Esophagus squamous epithelium (tissue), 5 donors: ENCODE measurements around the gene NRCAM. TPM values are rescaled to one million over a fixed set of nuclear protein-coding genes. Genes with fewer than 3 reads are reported as not detected.
A peak's percentile ranks its signal among the peaks of the same experiment; 100 is the strongest.

Experiments
- DNase-seq: peaks from one replicate; lab custom pipeline; 2025; lab: John Stamatoyannopoulos, UW
- H3K27ac ChIP-seq, 4 donors: fragments of 200-600 bp; sonication (generic); one replicate each; pipeline ENCODE4 v1.5.1; 2016 to 2019; ENCODE audit warnings: mild to moderate bottlenecking in 1 of 4
- H3K27me3 ChIP-seq, 4 donors: fragments of 200-600 bp; sonication (generic); 1 replicate in 3 of 4; 2 replicates in 1 of 4; pipeline versions ENCODE4 v1.5.1 to v1.6.0; 2017 to 2021; ENCODE audit warnings: antibody characterized with exemption in 1 of 4
- H3K36me3 ChIP-seq, 3 donors: fragments of 200-600 bp; sonication (generic); one replicate each; pipeline ENCODE4 v1.5.1; 2016 to 2019
- H3K4me1 ChIP-seq, 3 donors: fragments of 200-600 bp; sonication (generic); one replicate each; pipeline ENCODE4 v1.5.1; 2017 to 2019
- H3K4me3 ChIP-seq, 4 donors: fragments of 200-600 bp; sonication (generic); 1 replicate in 3 of 4; 2 replicates in 1 of 4; pipeline ENCODE4 v1.5.1; 2016 to 2019; ENCODE audit warnings: mild to moderate bottlenecking in 2 of 4, moderate library complexity in 1 of 4
- H3K9me3 ChIP-seq, 3 donors: fragments of 200-600 bp; sonication (generic); one replicate each; pipeline ENCODE4 v1.5.1; 2016 to 2019
- POLR2A ChIP-seq, 4 donors: fragments of 450-650 bp; IDR thresholded peaks; one replicate each; pipeline ENCODE4 v1.6.1; 2017; ENCODE audit warnings: antibody characterized with exemption in 4 of 4, mild to moderate bottlenecking in 4 of 4, moderate library complexity in 3 of 4
- WGBS, 2 donors: methylation state at CpG; one replicate each; pipeline ENCODE4 v1.1.5; 2018; 5-methylcytosine and 5-hydroxymethylcytosine counted together
- intact Hi-C: fragments of 100-400 bp; cut with DNase I; formaldehyde crosslinking; loops from one replicate; pipeline ENCODE4 v1.15.0; 2022
- total RNA-seq, 4 donors: library from RNA; depleted of rRNA; stranded (reverse); fragments of >200 nt; gene quantifications; one replicate each; pipeline ENCODE4 v1.1.0, GENCODE V29; 2016
- TF ChIP-seq, protein P1 (sequence below), 6 experiments: fragments of 450-650 bp in 4 of 6; fragments of 200-600 bp in 2 of 6; sonication (generic) in 2 of 6; IDR thresholded peaks; one replicate each; pipeline ENCODE4 v1.5.1; 2016 to 2019; ENCODE audit warnings: antibody characterized with exemption in 6 of 6, mild to moderate bottlenecking in 4 of 6, moderate library complexity in 4 of 6
- donor health status: DM: yes; HTN: yes; CAD: no.

NRCAM gene
- total RNA-seq, 4 donors from 2014 or later = 1.5 to 9.8 (median 6.3) TPM; not detected in 1

DNA sequence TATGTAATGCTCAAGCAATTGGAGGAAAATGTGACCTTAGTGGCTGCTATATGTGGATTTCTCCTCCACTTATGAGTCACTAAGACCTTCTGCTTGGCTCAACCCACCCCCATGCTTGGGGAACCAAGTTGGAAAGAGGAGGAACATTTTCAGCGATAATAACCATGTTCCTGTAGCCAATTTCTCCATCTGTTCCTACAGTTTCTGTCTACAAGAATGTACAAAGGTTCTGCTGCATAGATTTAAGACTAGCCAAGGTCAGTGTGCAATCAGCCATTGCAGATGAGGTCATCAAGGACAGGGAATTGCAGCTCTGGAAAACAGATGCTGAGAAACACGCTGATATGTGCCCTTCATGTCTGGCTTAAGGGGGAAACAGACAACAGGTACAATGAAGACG lies 5.6 kb upstream of the NRCAM start:
- no peaks in the 10 kb centered on the region for H3K36me3 ChIP-seq
- no peaks in the 10 kb centered on the region for H3K9me3 ChIP-seq
- peaks cover 0 to 32% (median 7%) of the 10 kb centered on the region in 4 donors for H3K27me3 ChIP-seq
- peaks cover 0 to 2% (median 0%) of the 10 kb centered on the region in 3 donors for H3K4me1 ChIP-seq
- 67 to 92% methylated on average over 3 of the region's 3 CpGs for WGBS, 2 donors
- no peak for DNase-seq
- no peak overlapping the region for H3K27ac ChIP-seq
- intact Hi-C loops = loop anchor here (10.0 kb wide), 1 partner anchor 277 kb away; no protein-coding TSS in a partner anchor
- no peak overlapping the region for H3K4me3 ChIP-seq
- no peak for TF ChIP-seq POLR2A (IDR thresholded peaks at IDR 0.05)
- TF ChIP-seq, protein P1, sequence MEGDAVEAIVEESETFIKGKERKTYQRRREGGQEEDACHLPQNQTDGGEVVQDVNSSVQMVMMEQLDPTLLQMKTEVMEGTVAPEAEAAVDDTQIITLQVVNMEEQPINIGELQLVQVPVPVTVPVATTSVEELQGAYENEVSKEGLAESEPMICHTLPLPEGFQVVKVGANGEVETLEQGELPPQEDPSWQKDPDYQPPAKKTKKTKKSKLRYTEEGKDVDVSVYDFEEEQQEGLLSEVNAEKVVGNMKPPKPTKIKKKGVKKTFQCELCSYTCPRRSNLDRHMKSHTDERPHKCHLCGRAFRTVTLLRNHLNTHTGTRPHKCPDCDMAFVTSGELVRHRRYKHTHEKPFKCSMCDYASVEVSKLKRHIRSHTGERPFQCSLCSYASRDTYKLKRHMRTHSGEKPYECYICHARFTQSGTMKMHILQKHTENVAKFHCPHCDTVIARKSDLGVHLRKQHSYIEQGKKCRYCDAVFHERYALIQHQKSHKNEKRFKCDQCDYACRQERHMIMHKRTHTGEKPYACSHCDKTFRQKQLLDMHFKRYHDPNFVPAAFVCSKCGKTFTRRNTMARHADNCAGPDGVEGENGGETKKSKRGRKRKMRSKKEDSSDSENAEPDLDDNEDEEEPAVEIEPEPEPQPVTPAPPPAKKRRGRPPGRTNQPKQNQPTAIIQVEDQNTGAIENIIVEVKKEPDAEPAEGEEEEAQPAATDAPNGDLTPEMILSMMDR (IDR thresholded peaks at IDR 0.05) = no peak

DNA sequence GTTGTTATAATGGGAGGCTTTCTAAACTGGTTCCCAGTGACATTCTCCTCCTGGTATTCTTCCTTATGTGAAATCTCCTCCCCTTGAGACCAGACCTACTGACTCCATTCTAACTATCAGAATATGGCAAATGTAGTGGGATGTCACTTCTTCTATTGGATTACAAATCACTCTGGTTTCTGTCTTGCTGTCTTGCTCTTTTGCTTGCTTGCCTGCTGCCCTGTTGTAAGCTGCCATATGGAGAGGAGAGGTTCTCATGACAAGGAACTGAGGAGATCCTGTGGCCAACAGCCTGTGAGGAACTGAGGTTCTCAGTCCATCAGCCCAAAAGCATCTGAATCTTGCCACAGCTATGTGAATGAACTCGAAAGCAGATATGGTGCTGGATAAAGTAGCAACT lies 4.7 kb upstream of the NRCAM start:
- H3K27ac ChIP-seq = no peak overlapping the region
- no peaks in the 10 kb centered on the region for H3K9me3 ChIP-seq
- peaks cover 0 to 41% (median 7%) of the 10 kb centered on the region in 4 donors for H3K27me3 ChIP-seq
- 89 to 100% methylated on average over 1 of the region's 1 CpG for WGBS, 2 donors
- peaks cover 1 to 11% (median 6%) of the 10 kb centered on the region in 3 donors for H3K4me1 ChIP-seq
- no peak for TF ChIP-seq POLR2A (IDR thresholded peaks at IDR 0.05)
- TF ChIP-seq, protein P1 (IDR thresholded peaks at IDR 0.05) = no peak
- H3K4me3 ChIP-seq = no peak overlapping the region
- H3K36me3 ChIP-seq = no peaks in the 10 kb centered on the region
- intact Hi-C loops = loop anchor here (10.0 kb wide), 1 partner anchor 276 kb away; no protein-coding TSS in a partner anchor
- DNase-seq = no peak

DNA sequence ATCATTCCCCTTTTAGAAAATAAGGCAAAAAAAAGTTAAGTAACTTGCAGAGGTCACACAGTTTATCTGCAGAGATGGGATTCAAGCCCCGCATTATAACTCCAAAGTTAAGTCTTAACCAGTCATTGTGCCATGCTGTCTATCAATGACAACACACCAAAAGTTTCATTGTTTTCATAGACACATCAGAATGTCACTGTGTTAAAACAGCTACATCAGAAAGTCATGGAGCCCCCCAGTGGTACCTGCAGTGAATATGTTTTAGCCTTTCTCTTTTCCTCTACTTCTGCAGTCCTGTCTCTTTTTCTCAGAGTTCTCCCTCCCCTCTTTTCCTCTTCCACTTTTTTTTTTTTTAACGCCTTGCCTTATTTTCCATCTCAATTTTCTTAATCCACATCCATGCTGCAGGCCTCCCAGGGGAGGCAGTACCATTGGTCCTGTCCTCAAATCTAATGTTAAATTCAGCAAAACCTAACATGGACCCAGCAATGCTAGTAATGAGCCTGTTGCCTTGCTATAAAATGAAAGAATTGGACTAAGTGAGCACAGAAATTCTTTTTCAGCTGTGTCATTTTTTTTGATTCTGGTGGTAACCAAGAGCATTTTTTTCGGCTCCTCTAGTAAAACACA lies 3.8 kb upstream of the NRCAM start:
- WGBS, 2 donors = 51 to 52% methylated on average over 3 of the region's 3 CpGs

DNA sequence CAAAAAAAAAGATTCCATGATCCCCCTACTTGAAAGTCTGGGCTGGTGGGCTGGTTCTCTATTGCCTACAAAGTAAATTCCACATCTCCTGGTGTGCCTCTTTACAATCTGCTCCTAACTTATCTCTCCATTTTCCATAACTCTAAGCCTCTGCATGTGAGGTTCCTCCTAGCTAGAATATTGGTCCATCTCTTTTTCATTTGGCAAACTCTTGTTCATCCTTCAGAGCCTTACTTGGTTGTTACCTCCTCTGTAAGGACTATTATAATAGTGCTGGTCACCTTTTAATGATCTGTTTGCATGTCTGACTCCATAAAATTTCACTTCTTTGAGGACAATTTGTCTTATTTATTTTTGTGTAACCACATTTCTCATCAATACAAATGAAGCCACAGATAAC lies 1.6 kb upstream of the NRCAM start:
- H3K9me3 ChIP-seq = no peaks in the 10 kb centered on the region
- no peak overlapping the region for H3K27ac ChIP-seq
- H3K36me3 ChIP-seq = no peaks in the 10 kb centered on the region
- H3K4me1 ChIP-seq = peaks cover 16 to 28% (median 16%) of the 10 kb centered on the region in 3 donors
- TF ChIP-seq, protein P1 (IDR thresholded peaks at IDR 0.05) = no peak
- TF ChIP-seq POLR2A (IDR thresholded peaks at IDR 0.05) = no peak
- H3K4me3 ChIP-seq = no peak overlapping the region
- DNase-seq = no peak
- H3K27me3 ChIP-seq = peaks cover 0 to 72% (median 9%) of the 10 kb centered on the region in 4 donors
- intact Hi-C loops = no loop called here

More for the DNA sequence above, 3.8 kb upstream of the NRCAM start:
- no peak for TF ChIP-seq POLR2A (IDR thresholded peaks at IDR 0.05)
- TF ChIP-seq, protein P1 (IDR thresholded peaks at IDR 0.05) = peak in 4 of 6 experiments; percentile 24 to 51 (median 30)
- Histone ChIP-seq H3K36me3 (no peaks in the 10 kb centered on the region), H3K4me3 (no peak overlapping the region), H3K27ac (no peak overlapping the region), H3K9me3 (no peaks in the 10 kb centered on the region), H3K27me3 (peaks cover 0 to 50% (median 8%) of the 10 kb centered on the region in 4 donors), H3K4me1 (peaks cover 8 to 20% (median 10%) of the 10 kb centered on the region in 3 donors)
- intact Hi-C loops = loop anchor here (10.0 kb wide), 1 partner anchor 275 kb away; no protein-coding TSS in a partner anchor
- no peak for DNase-seq

DNA sequence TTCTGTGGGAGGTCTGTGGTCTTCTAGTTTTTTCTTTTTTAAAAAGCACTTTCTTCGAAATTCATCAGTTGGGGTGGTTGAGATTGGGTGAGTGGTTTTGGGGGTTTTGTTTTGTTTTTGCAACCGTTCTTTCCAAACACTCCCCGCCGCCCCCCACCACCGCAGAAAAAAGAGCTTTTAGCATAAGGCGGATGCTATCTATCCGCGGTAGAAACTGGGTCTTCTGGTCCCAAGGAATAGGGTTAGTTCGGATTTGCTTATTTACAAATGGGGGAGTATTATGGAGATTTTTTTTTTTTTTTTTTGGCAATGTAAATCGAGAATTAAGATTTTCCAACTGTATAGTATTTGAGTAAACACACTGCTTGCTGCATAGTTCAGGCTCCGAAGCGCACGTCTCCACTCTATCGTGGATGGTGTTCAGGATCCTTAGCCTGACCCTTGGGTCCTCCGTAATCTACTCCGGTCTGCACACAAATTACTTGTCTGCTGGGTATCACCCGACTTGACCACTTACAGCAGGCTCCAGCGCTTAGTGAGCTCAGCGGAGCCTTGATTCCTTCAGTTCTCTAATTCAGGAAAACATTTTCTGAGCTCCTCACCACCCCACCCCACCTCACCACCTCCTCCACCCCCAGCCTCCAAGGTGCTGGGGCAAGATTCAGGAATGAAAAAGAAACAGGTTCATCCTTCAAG lies 757 bp upstream of the NRCAM start:
- Histone ChIP-seq H3K27me3 (peaks cover 0 to 79% (median 9%) of the 10 kb centered on the region in 4 donors), H3K27ac (no peak overlapping the region), H3K9me3 (no peaks in the 10 kb centered on the region), H3K4me1 (peaks cover 16 to 28% (median 16%) of the 10 kb centered on the region in 3 donors), H3K36me3 (no peaks in the 10 kb centered on the region), H3K4me3 (peak overlapping the region; percentile 46 to 73 (median 56))
- TF ChIP-seq, protein P1 (IDR thresholded peaks at IDR 0.05) = no peak
- no peak for TF ChIP-seq POLR2A (IDR thresholded peaks at IDR 0.05)
- intact Hi-C loops = no loop called here
- WGBS, 2 donors = 30 to 37% methylated on average over 18 to 19 of the region's 19 CpGs
- no peak for DNase-seq
